ENCODE data around the gene FAM149A. TPM values are rescaled to one million over a fixed set of nuclear protein-coding genes. Genes with fewer than 3 reads are reported as not detected.
A peak's percentile ranks its signal among the peaks of the same experiment; 100 is the strongest.

FAM149A gene
- total RNA-seq, 1 experiment from 2014 or later = 14.6 TPM

DNA sequence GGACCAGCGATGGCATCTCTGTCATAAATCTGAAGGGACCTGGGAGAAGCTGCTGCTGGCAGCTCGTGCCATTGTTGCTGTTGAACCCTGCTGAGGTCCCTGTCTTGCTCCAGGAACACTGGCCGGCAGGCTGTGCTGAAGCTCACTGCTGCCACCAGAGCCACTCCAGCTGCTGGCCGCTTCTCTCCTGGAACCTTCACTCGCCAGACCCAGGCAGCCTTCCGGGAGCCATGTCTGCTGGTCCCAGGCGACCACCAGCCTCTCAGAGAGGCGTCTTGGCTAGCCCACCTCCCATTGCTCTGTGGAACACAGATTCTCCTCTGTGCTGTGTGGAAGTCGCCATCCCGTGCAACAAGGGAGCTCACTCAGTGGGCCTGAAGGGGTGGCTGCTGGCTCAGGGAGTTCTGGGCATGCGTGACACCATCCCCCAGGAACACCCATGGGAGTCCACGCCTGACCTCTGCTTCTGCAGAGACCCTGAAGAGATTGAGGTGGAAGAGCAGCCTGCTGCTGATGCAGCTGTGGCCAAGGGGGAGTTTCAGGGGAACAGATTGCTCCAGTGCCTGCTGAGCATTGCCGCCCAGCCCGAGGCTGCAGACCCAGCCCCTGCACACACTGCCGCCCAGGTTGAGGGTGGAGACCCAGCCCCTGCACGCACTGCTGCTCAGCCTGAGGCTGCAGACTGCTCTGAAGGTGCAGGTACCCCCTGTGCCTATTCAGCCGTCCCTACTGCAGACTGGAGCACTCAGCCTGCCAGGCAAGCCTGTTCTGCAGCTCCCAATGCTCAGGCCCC is 53.7 kb downstream of the FAM149A start:
- DNase-seq (ENCODE audit: low spot score) (no peak), ATAC-seq (no peak; the same call in 1 of the 2 replicates)
- no peak for TF ChIP-seq TEAD1 (CRISPR knock-in tag; IDR thresholded peaks at IDR 0.05)
- TF ChIP-seq ZMAT4 (CRISPR knock-in tag; IDR thresholded peaks at IDR 0.05) = no peak
- TF ChIP-seq, protein P1, sequence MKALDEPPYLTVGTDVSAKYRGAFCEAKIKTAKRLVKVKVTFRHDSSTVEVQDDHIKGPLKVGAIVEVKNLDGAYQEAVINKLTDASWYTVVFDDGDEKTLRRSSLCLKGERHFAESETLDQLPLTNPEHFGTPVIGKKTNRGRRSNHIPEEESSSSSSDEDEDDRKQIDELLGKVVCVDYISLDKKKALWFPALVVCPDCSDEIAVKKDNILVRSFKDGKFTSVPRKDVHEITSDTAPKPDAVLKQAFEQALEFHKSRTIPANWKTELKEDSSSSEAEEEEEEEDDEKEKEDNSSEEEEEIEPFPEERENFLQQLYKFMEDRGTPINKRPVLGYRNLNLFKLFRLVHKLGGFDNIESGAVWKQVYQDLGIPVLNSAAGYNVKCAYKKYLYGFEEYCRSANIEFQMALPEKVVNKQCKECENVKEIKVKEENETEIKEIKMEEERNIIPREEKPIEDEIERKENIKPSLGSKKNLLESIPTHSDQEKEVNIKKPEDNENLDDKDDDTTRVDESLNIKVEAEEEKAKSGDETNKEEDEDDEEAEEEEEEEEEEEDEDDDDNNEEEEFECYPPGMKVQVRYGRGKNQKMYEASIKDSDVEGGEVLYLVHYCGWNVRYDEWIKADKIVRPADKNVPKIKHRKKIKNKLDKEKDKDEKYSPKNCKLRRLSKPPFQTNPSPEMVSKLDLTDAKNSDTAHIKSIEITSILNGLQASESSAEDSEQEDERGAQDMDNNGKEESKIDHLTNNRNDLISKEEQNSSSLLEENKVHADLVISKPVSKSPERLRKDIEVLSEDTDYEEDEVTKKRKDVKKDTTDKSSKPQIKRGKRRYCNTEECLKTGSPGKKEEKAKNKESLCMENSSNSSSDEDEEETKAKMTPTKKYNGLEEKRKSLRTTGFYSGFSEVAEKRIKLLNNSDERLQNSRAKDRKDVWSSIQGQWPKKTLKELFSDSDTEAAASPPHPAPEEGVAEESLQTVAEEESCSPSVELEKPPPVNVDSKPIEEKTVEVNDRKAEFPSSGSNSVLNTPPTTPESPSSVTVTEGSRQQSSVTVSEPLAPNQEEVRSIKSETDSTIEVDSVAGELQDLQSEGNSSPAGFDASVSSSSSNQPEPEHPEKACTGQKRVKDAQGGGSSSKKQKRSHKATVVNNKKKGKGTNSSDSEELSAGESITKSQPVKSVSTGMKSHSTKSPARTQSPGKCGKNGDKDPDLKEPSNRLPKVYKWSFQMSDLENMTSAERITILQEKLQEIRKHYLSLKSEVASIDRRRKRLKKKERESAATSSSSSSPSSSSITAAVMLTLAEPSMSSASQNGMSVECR (CRISPR knock-in tag; IDR thresholded peaks at IDR 0.05; ENCODE audit: borderline replicate concordance) = no peak
- Mint-ChIP-seq H3K27ac (peak overlapping the region; percentile 44; the same call in 1 of the 2 replicates), H3K27me3 (ENCODE audit: low read depth) (no peaks in the 10 kb centered on the region), H3K36me3 (peaks cover 21% of the 10 kb centered on the region), H3K4me1 (peaks cover 11% of the 10 kb centered on the region), H3K4me3 (no peak overlapping the region), H3K9me3 (no peaks in the 10 kb centered on the region)
- ChIA-PET CTCF (interaction anchor here (0.5 to 1.2 kb wide), 3 partner anchors 11 to 33 kb away, joined by 3 read pairs; partner anchors contain the start of gene CYP4V2), POLR2A (no interaction called here)

DNA sequence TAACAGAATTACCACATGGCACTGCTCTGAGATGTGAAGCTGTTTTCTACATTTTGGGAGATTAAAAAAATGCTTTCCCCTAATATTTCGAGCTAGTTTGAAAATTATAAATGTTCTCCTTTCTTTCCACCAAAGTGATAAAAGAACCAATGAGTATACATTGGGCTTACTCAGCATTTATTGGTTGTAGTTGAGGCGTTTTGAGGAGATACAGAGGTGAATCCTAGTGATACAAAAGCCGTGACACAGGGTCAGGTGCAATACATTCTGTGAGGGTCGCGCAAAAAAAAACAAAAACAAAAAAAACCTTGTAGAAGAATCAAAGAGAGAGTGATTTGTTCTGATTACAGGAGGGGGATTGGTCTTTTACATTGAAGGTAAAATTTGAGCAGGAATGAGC is 54.5 kb downstream of the FAM149A start:
- peaks cover 9% of the 10 kb centered on the region for H3K4me1 Mint-ChIP-seq
- peaks cover 19% of the 10 kb centered on the region for H3K36me3 Mint-ChIP-seq
- no peak for TF ChIP-seq SMAD4 (CRISPR knock-in tag; IDR thresholded peaks at IDR 0.05)
- ChIA-PET POLR2A (no interaction called here), CTCF (interaction anchor here (1.0 kb wide), 1 partner anchor 21 kb away, joined by 3 read pairs; no protein-coding TSS in a partner anchor)
- ATAC-seq = no peak
- no peaks in the 10 kb centered on the region for H3K9me3 Mint-ChIP-seq
- H3K27ac Mint-ChIP-seq = no peak overlapping the region
- DNase-seq (ENCODE audit: low spot score) = no peak
- no peak overlapping the region for H3K4me3 Mint-ChIP-seq
- H3K27me3 Mint-ChIP-seq (ENCODE audit: low read depth) = no peaks in the 10 kb centered on the region

DNA sequence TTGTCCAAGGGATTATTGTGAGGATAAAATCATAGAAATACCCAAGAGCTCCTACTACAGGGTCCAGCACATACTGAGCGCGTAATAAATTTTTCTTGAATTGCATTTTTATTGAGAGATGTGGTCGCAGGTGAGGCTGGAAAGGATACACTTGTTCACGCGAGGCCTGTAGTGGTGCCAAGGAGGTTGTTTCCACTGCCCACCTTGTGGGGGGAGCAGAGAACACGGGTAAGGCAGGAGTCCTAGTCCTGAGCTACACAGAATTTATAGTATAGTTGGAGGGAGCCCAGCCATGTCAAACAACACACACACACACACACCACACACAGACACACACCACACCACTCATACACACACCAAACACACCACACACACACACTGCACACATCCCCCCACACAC is 55.1 kb downstream of the FAM149A start:
- no peaks in the 10 kb centered on the region for H3K27me3 Mint-ChIP-seq (ENCODE audit: low read depth)
- H3K4me1 Mint-ChIP-seq = peaks cover 12% of the 10 kb centered on the region
- no peak for DNase-seq (ENCODE audit: low spot score)
- no peak for TF ChIP-seq HMGXB4 (CRISPR knock-in tag; IDR thresholded peaks at IDR 0.05)
- TF ChIP-seq CDX4 (CRISPR knock-in tag; IDR thresholded peaks at IDR 0.05; ENCODE audit: borderline replicate concordance) = no peak
- no peak for TF ChIP-seq PRRX2 (CRISPR knock-in tag; IDR thresholded peaks at IDR 0.05)
- no peak for TF ChIP-seq PREB (CRISPR knock-in tag; IDR thresholded peaks at IDR 0.05; ENCODE audit: borderline replicate concordance)
- no peak for TF ChIP-seq ELF4 (CRISPR knock-in tag; IDR thresholded peaks at IDR 0.05; ENCODE audit: low read depth)
- no peak for TF ChIP-seq CTCF (IDR thresholded peaks at IDR 0.05)
- no peak overlapping the region for H3K27ac Mint-ChIP-seq
- H3K36me3 Mint-ChIP-seq = peaks cover 14% of the 10 kb centered on the region
- 0 out of 2 replicates have a peak, but pooled peaks have one; percentile 28 for ATAC-seq
- no peak overlapping the region for H3K4me3 Mint-ChIP-seq
- ChIA-PET POLR2A (no interaction called here), CTCF (no interaction called here)
- no peaks in the 10 kb centered on the region for H3K9me3 Mint-ChIP-seq

All from WTC11 (cell line).